ENCODE measurements around the gene SLC12A3. TPM values are rescaled to one million over a fixed set of nuclear protein-coding genes. Genes with fewer than 3 reads are reported as not detected.
A peak's percentile ranks its signal among the peaks of the same experiment; 100 is the strongest.

The SLC12A3 gene
- total RNA-seq, 3 donors from 2014 or later = not detected

- no peaks in the 10 kb centered on the region for H3K36me3 ChIP-seq (ENCODE audit: low read depth)
- no peaks in the 10 kb centered on the region for H3K4me1 ChIP-seq (ENCODE audit: low read depth)
- H3K4me3 ChIP-seq = no peak overlapping the region
- H3K9me3 ChIP-seq = no peaks in the 10 kb centered on the region
- intact Hi-C loops (cut with DNase I, micrococcal nuclease) = no loop called here
- ATAC-seq (no peak), DNase-seq (peak in 2 of 3 donors; percentile 12 to 37)
- TF ChIP-seq, protein P1, sequence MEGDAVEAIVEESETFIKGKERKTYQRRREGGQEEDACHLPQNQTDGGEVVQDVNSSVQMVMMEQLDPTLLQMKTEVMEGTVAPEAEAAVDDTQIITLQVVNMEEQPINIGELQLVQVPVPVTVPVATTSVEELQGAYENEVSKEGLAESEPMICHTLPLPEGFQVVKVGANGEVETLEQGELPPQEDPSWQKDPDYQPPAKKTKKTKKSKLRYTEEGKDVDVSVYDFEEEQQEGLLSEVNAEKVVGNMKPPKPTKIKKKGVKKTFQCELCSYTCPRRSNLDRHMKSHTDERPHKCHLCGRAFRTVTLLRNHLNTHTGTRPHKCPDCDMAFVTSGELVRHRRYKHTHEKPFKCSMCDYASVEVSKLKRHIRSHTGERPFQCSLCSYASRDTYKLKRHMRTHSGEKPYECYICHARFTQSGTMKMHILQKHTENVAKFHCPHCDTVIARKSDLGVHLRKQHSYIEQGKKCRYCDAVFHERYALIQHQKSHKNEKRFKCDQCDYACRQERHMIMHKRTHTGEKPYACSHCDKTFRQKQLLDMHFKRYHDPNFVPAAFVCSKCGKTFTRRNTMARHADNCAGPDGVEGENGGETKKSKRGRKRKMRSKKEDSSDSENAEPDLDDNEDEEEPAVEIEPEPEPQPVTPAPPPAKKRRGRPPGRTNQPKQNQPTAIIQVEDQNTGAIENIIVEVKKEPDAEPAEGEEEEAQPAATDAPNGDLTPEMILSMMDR (IDR thresholded peaks at IDR 0.05) = no peak
Measured at GRCh38 chr16:56855201-56855600, 9.8 kb upstream of the SLC12A3 start.

GRCh38 chr16:56855946-56856345 is 9.1 kb upstream of the SLC12A3 start:
- no peaks in the 10 kb centered on the region for H3K4me1 ChIP-seq (ENCODE audit: low read depth)
- DNase-seq (peak in 2 of 3 donors; percentile 1 to 7), ATAC-seq (no peak)
- no peaks in the 10 kb centered on the region for H3K36me3 ChIP-seq (ENCODE audit: low read depth)
- TF ChIP-seq, protein P1 (IDR thresholded peaks at IDR 0.05) = no peak
- no peak overlapping the region for H3K4me3 ChIP-seq
- no peaks in the 10 kb centered on the region for H3K9me3 ChIP-seq
- intact Hi-C loops (cut with DNase I, micrococcal nuclease) = no loop called here

- intact Hi-C loops (cut with DNase I, micrococcal nuclease) = no loop called here
- H3K4me3 ChIP-seq = no peak overlapping the region
- H3K9me3 ChIP-seq = no peaks in the 10 kb centered on the region
- ATAC-seq (peak; percentile 23), DNase-seq (no peak)
- TF ChIP-seq, protein P1 (IDR thresholded peaks at IDR 0.05) = no peak
- no peaks in the 10 kb centered on the region for H3K4me1 ChIP-seq (ENCODE audit: low read depth)
- no peaks in the 10 kb centered on the region for H3K36me3 ChIP-seq (ENCODE audit: low read depth)
Measured at GRCh38 chr16:56856876-56857447, 8.0 kb upstream of the SLC12A3 start.

DNA sequence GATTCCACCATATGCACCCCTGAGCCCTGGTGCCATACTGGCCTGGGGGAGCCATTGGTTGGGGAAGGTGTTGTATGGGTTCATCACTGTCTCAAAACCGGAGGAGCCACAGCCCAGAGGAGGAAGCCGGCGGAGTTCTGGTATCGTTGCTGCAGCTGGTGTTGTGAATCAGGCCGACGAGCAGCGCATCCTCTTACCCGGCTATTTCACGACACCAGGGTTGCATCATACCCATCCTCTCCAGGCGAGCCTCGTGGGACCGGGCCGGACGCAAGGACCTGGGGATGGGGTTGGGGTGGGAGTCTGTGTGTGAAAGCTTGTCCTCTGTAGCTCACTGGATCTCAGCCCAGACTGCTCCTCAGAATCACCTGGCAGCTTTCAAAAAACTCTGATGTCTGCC is 6.6 kb upstream of the SLC12A3 start:
- peak in 1 of 3 donors; percentile 44 for DNase-seq
- TF ChIP-seq, protein P1 (IDR thresholded peaks at IDR 0.05) = no peak
- intact Hi-C loops (cut with DNase I, micrococcal nuclease) = no loop called here

GRCh38 chr16:56859636-56860035 is 5.4 kb upstream of the SLC12A3 start:
- no peaks in the 10 kb centered on the region for H3K9me3 ChIP-seq
- no peak overlapping the region for H3K4me3 ChIP-seq
- TF ChIP-seq, protein P1 (IDR thresholded peaks at IDR 0.05) = no peak
- ATAC-seq (no peak), DNase-seq (peak in 1 of 3 donors; percentile 22)
- H3K36me3 ChIP-seq (ENCODE audit: low read depth) = no peaks in the 10 kb centered on the region
- no peaks in the 10 kb centered on the region for H3K4me1 ChIP-seq (ENCODE audit: low read depth)
- intact Hi-C loops (cut with DNase I, micrococcal nuclease) = no loop called here

More for the DNA sequence above, 6.6 kb upstream of the SLC12A3 start:
- no peak for ATAC-seq
- Histone ChIP-seq H3K9me3 (no peaks in the 10 kb centered on the region), H3K4me1 (ENCODE audit: low read depth) (no peaks in the 10 kb centered on the region), H3K4me3 (no peak overlapping the region), H3K36me3 (ENCODE audit: low read depth) (no peaks in the 10 kb centered on the region)
